HepG2 (cell line): ENCODE results near the gene PRSS3. TPM values are rescaled to one million over a fixed set of nuclear protein-coding genes. Genes with fewer than 3 reads are reported as not detected.
A peak's percentile ranks its signal among the peaks of the same experiment; 100 is the strongest.

Source experiments
- KDM6A ChIP-seq: IDR thresholded peaks from 2 replicates; pipeline ENCODE4 v1.6.1; 2016; ENCODE audit warnings: low read depth
- KLF9 ChIP-seq: IDR thresholded peaks from 2 replicates; pipeline ENCODE4 v1.6.1; 2016; ENCODE audit warnings: low read depth
- MAZ ChIP-seq, 2 experiments: sonication (generic) in 1 of 2; formaldehyde crosslinking in 1 of 2; IDR thresholded peaks; 2 replicates each; pipeline versions ENCODE4 v1.5.0 to v1.6.1; 2012 to 2020; ENCODE audit warnings: low read depth in 2 of 2, mild to moderate bottlenecking in 2 of 2, borderline replicate concordance in 1 of 2, improper control_type of control experiment in 1 of 2, low read length in 1 of 2, missing genetic modification reagents in 1 of 2, moderate library complexity in 1 of 2
- PRMT3 ChIP-seq: sonication (generic); formaldehyde crosslinking; IDR thresholded peaks from 2 replicates; pipeline ENCODE4 v1.8.1; 2022; ENCODE audit warnings: low read depth, mild to moderate bottlenecking, moderate library complexity, missing genetic modification reagents, borderline replicate concordance
- TBX2 ChIP-seq: sonication (generic); formaldehyde crosslinking; IDR thresholded peaks from 2 replicates; pipeline ENCODE4 v1.5.0; 2020; ENCODE audit warnings: missing genetic modification reagents, mild to moderate bottlenecking, borderline replicate concordance
- XBP1 ChIP-seq: sonication (generic); formaldehyde crosslinking; IDR thresholded peaks from 2 replicates; pipeline ENCODE4 v1.5.0; 2020; ENCODE audit warnings: missing genetic modification reagents
- ZNF33A ChIP-seq: sonication (generic); formaldehyde crosslinking; IDR thresholded peaks from 2 replicates; pipeline ENCODE4 v1.5.1; 2020; ENCODE audit warnings: missing genetic modification reagents, mild to moderate bottlenecking, moderate library complexity, borderline replicate concordance
- polyA plus RNA-seq, 8 experiments: library from polyadenylated mRNA; depleted of rRNA in 3 of 8; stranded (reverse) in 7 of 8; unstranded in 1 of 8; fragments of >200 nt; fragmentation: Illumina TruSeq in 4 of 8; extraction: Trizol in 4 of 8; gene quantifications; 2 replicates each; pipeline versions ENCODE4 v1.2.1 to v1.2.3, GENCODE V29; 2011 to 2016; ENCODE audit warnings: low read depth in 4 of 8, missing spikeins in 1 of 8, mixed read lengths in 1 of 8; ENCODE audit not compliant: insufficient read depth in 1 of 8
- total RNA-seq, 5 experiments: library from RNA; depleted of rRNA; stranded (reverse); fragments of >200 nt; fragmentation: Illumina TruSeq; extraction: Trizol; gene quantifications; 2 replicates each; pipeline ENCODE4 v1.2.3, GENCODE V29; 2016; ENCODE audit warnings: low read depth in 1 of 5
- TF ChIP-seq, protein P1 (sequence below): sonication (generic); formaldehyde crosslinking; IDR thresholded peaks from 2 replicates; pipeline ENCODE4 v1.5.1; 2020; ENCODE audit warnings: mild to moderate bottlenecking, missing genetic modification reagents, borderline replicate concordance
- TF ChIP-seq, protein P2 (sequence below): sonication (generic); formaldehyde crosslinking; IDR thresholded peaks from 2 replicates; pipeline ENCODE4 v1.4.0; 2020; ENCODE audit warnings: low read depth, mild to moderate bottlenecking, missing genetic modification reagents
- TF ChIP-seq, protein P3 (sequence below): sonication (generic); formaldehyde crosslinking; IDR thresholded peaks from 2 replicates; pipeline ENCODE4 v1.8.0; 2022; ENCODE audit warnings: mild to moderate bottlenecking, missing genetic modification reagents, borderline replicate concordance
- TF ChIP-seq, protein P4 (sequence below): sonication (generic); formaldehyde crosslinking; IDR thresholded peaks from 2 replicates; pipeline ENCODE4 v1.5.1; 2020; ENCODE audit warnings: missing genetic modification reagents, mild to moderate bottlenecking, borderline replicate concordance
- TF ChIP-seq, protein P5 (sequence below): sonication (generic); formaldehyde crosslinking; IDR thresholded peaks from 2 replicates; pipeline ENCODE4 v1.4.0; 2020; ENCODE audit warnings: missing genetic modification reagents

Gene PRSS3
- total and polyA plus RNA-seq, 2 of the 13 experiments (the other 11 are each of a cell fraction or from before 2014, with no cell fraction given): not detected

DNA sequence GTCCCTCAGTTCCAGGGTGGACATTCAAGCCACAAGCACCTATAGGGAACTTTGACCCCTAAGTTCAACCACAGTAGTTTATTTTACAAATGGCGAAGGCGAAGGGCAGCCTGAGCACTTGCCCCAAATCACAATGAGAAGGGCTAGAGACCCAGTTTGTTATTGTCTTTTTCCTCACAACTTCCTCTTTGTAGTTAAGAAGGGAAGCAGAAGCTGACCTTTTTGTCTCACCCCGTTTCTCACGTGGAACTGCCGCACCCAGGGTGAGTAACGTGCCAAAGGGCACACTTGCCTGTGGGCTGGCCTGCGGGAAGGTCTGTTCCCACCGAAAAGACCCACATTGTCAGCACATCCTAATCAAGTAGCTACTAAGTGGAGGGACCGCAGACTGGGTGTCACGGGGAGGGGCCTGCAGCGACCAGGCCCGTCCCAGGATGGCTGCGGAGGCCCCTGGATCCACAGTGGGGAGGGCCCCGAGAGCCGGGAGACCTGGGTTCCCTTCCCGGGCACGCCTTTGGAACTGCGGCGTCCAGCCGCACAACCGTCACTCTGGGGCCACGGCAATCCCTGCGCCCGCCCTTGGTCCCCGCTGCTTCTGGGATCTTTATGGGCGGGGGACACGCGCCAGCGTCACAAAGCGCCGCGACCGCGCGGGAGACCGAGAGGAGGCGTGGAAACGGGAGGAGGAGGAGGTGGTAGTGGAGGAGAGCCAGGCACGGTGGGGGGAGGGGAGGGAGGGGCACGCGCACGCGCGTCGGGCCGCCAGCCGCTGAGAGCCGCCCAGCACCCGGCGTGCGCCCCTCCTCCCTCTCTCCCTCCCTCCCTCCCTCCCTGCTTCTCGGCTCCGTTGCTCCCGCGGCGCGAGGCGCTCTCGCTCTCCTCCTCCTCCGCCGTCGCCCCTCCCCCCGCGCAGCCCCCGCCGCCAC, 21.2 kb downstream of the PRSS3 start, which contains the start of gene UBE2R2 (continued):
- TF ChIP-seq, protein P1, sequence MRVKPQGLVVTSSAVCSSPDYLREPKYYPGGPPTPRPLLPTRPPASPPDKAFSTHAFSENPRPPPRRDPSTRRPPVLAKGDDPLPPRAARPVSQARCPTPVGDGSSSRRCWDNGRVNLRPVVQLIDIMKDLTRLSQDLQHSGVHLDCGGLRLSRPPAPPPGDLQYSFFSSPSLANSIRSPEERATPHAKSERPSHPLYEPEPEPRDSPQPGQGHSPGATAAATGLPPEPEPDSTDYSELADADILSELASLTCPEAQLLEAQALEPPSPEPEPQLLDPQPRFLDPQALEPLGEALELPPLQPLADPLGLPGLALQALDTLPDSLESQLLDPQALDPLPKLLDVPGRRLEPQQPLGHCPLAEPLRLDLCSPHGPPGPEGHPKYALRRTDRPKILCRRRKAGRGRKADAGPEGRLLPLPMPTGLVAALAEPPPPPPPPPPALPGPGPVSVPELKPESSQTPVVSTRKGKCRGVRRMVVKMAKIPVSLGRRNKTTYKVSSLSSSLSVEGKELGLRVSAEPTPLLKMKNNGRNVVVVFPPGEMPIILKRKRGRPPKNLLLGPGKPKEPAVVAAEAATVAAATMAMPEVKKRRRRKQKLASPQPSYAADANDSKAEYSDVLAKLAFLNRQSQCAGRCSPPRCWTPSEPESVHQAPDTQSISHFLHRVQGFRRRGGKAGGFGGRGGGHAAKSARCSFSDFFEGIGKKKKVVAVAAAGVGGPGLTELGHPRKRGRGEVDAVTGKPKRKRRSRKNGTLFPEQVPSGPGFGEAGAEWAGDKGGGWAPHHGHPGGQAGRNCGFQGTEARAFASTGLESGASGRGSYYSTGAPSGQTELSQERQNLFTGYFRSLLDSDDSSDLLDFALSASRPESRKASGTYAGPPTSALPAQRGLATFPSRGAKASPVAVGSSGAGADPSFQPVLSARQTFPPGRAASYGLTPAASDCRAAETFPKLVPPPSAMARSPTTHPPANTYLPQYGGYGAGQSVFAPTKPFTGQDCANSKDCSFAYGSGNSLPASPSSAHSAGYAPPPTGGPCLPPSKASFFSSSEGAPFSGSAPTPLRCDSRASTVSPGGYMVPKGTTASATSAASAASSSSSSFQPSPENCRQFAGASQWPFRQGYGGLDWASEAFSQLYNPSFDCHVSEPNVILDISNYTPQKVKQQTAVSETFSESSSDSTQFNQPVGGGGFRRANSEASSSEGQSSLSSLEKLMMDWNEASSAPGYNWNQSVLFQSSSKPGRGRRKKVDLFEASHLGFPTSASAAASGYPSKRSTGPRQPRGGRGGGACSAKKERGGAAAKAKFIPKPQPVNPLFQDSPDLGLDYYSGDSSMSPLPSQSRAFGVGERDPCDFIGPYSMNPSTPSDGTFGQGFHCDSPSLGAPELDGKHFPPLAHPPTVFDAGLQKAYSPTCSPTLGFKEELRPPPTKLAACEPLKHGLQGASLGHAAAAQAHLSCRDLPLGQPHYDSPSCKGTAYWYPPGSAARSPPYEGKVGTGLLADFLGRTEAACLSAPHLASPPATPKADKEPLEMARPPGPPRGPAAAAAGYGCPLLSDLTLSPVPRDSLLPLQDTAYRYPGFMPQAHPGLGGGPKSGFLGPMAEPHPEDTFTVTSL (CRISPR knock-in tag): no peak; the same call in 1 of the 2 replicates
- TF ChIP-seq PRMT3 (CRISPR knock-in tag): no peak
- TF ChIP-seq TBX2 (CRISPR knock-in tag): peak; percentile 82
- no peak for TF ChIP-seq KDM6A
- TF ChIP-seq KLF9: no peak
- TF ChIP-seq, protein P2, sequence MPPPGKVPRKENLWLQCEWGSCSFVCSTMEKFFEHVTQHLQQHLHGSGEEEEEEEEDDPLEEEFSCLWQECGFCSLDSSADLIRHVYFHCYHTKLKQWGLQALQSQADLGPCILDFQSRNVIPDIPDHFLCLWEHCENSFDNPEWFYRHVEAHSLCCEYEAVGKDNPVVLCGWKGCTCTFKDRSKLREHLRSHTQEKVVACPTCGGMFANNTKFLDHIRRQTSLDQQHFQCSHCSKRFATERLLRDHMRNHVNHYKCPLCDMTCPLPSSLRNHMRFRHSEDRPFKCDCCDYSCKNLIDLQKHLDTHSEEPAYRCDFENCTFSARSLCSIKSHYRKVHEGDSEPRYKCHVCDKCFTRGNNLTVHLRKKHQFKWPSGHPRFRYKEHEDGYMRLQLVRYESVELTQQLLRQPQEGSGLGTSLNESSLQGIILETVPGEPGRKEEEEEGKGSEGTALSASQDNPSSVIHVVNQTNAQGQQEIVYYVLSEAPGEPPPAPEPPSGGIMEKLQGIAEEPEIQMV (CRISPR knock-in tag): peak; percentile 49
- no peak for TF ChIP-seq ZNF33A
- TF ChIP-seq, protein P3, sequence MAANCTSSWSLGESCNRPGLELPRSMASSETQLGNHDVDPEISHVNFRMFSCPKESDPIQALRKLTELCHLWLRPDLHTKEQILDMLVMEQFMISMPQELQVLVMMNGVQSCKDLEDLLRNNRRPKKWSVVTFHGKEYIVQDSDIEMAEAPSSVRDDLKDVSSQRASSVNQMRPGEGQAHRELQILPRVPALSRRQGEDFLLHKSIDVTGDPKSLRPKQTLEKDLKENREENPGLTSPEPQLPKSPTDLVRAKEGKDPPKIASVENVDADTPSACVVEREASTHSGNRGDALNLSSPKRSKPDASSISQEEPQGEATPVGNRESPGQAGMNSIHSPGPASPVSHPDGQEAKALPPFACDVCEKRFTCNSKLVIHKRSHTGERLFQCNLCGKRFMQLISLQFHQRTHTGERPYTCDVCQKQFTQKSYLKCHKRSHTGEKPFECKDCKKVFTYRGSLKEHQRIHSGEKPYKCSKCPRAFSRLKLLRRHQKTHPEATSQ (CRISPR knock-in tag): 0 out of 2 replicates have a peak, but pooled peaks have one; percentile 39
- TF ChIP-seq MAZ (IDR thresholded peaks at IDR 0.05; ENCODE audit: borderline replicate concordance, low read depth, low read length): peak; percentile 83
- peak; percentile 64; the same call in 1 of the 2 replicates for TF ChIP-seq MAZ (CRISPR knock-in tag; IDR thresholded peaks at IDR 0.05; ENCODE audit: low read depth)
- TF ChIP-seq, protein P4, sequence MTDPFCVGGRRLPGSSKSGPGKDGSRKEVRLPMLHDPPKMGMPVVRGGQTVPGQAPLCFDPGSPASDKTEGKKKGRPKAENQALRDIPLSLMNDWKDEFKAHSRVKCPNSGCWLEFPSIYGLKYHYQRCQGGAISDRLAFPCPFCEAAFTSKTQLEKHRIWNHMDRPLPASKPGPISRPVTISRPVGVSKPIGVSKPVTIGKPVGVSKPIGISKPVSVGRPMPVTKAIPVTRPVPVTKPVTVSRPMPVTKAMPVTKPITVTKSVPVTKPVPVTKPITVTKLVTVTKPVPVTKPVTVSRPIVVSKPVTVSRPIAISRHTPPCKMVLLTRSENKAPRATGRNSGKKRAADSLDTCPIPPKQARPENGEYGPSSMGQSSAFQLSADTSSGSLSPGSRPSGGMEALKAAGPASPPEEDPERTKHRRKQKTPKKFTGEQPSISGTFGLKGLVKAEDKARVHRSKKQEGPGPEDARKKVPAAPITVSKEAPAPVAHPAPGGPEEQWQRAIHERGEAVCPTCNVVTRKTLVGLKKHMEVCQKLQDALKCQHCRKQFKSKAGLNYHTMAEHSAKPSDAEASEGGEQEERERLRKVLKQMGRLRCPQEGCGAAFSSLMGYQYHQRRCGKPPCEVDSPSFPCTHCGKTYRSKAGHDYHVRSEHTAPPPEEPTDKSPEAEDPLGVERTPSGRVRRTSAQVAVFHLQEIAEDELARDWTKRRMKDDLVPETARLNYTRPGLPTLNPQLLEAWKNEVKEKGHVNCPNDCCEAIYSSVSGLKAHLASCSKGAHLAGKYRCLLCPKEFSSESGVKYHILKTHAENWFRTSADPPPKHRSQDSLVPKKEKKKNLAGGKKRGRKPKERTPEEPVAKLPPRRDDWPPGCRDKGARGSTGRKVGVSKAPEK: peak; percentile 56; the same call in 1 of the 2 replicates
- TF ChIP-seq XBP1 (CRISPR knock-in tag): no peak
- TF ChIP-seq, protein P5, sequence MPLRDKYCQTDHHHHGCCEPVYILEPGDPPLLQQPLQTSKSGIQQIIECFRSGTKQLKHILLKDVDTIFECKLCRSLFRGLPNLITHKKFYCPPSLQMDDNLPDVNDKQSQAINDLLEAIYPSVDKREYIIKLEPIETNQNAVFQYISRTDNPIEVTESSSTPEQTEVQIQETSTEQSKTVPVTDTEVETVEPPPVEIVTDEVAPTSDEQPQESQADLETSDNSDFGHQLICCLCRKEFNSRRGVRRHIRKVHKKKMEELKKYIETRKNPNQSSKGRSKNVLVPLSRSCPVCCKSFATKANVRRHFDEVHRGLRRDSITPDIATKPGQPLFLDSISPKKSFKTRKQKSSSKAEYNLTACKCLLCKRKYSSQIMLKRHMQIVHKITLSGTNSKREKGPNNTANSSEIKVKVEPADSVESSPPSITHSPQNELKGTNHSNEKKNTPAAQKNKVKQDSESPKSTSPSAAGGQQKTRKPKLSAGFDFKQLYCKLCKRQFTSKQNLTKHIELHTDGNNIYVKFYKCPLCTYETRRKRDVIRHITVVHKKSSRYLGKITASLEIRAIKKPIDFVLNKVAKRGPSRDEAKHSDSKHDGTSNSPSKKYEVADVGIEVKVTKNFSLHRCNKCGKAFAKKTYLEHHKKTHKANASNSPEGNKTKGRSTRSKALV (CRISPR knock-in tag): 0 out of 2 replicates have a peak, but pooled peaks have one; percentile 17
